ENCODE results near the gene TIAL1. TPM values are rescaled to one million over a fixed set of nuclear protein-coding genes. Genes with fewer than 3 reads are reported as not detected.
"Not testable (repeated sequence)": the region's sequence is repeated elsewhere in the genome, so short reads cannot be mapped to it uniquely, and the experiment has no call there.

Gene TIAL1
- total RNA-seq, 2 donors from 2014 or later, result 138 to 152 TPM

- no peak for DNase-seq (ENCODE audit: low spot score)
- Mint-ChIP-seq H3K4me3 (no peak overlapping the region), H3K27me3 (no peaks in the 10 kb centered on the region), H3K4me1 (ENCODE audit: low read depth in 2 of 2) (peaks cover 19 to 25% of the 10 kb centered on the region in 2 donors), H3K36me3 (no peaks in the 10 kb centered on the region), H3K9me3 (no peaks in the 10 kb centered on the region), H3K27ac (peak overlapping the region in 1 of 2 donors; percentile 15)
- ATAC-seq, result no peak
These were observed 58.7 kb downstream of the TIAL1 start for GRCh38 chr10:119537953-119538630.

- no peak for DNase-seq (ENCODE audit: low spot score)
- ATAC-seq, result no peak
- H3K4me3 Mint-ChIP-seq, result no peak overlapping the region
- no peaks in the 10 kb centered on the region for H3K27me3 Mint-ChIP-seq
- H3K9me3 Mint-ChIP-seq, result no peaks in the 10 kb centered on the region
- no peak overlapping the region for H3K27ac Mint-ChIP-seq
- H3K4me1 Mint-ChIP-seq (ENCODE audit: low read depth in 2 of 2), result peaks cover 19 to 25% of the 10 kb centered on the region in 2 donors
- no peaks in the 10 kb centered on the region for H3K36me3 Mint-ChIP-seq
These were observed 60.2 kb downstream of the TIAL1 start for GRCh38 chr10:119536508-119537025.

- Mint-ChIP-seq H3K4me1 (ENCODE audit: low read depth in 2 of 2) (peaks cover 15 to 21% of the 10 kb centered on the region in 2 donors), H3K27ac (no peak overlapping the region), H3K27me3 (no peaks in the 10 kb centered on the region), H3K36me3 (no peaks in the 10 kb centered on the region), H3K9me3 (no peaks in the 10 kb centered on the region), H3K4me3 (no peak overlapping the region)
- ATAC-seq, result no peak
- DNase-seq (ENCODE audit: low spot score), result no peak
These were observed 60.8 kb downstream of the TIAL1 start for GRCh38 chr10:119535837-119536507.

- Mint-ChIP-seq H3K4me3 (no peak overlapping the region), H3K27ac (no peak overlapping the region), H3K36me3 (no peaks in the 10 kb centered on the region), H3K9me3 (no peaks in the 10 kb centered on the region), H3K4me1 (ENCODE audit: low read depth in 2 of 2) (peaks cover 11 to 15% of the 10 kb centered on the region in 2 donors), H3K27me3 (no peaks in the 10 kb centered on the region)
- ATAC-seq (no peak), DNase-seq (ENCODE audit: low spot score) (no peak)
These were observed 61.5 kb downstream of the TIAL1 start for GRCh38 chr10:119535305-119535704.

GRCh38 chr10:119533473-119533872 lies 63.3 kb downstream of the TIAL1 start:
- H3K4me1 Mint-ChIP-seq (ENCODE audit: low read depth in 2 of 2), result peaks cover 0 to 8% of the 10 kb centered on the region in 2 donors
- no peaks in the 10 kb centered on the region for H3K36me3 Mint-ChIP-seq
- DNase-seq (ENCODE audit: low spot score) (no peak), ATAC-seq (no peak)
- no peak overlapping the region for H3K27ac Mint-ChIP-seq
- H3K27me3 Mint-ChIP-seq, result no peaks in the 10 kb centered on the region
- no peaks in the 10 kb centered on the region for H3K9me3 Mint-ChIP-seq
- no peak overlapping the region for H3K4me3 Mint-ChIP-seq

- not testable (repeated sequence) for H3K27me3 Mint-ChIP-seq; H3K4me1 Mint-ChIP-seq (ENCODE audit: low read depth in 2 of 2); H3K9me3 Mint-ChIP-seq; ATAC-seq; H3K4me3 Mint-ChIP-seq; H3K27ac Mint-ChIP-seq; H3K36me3 Mint-ChIP-seq; DNase-seq (ENCODE audit: low spot score)
These were observed 64.0 kb downstream of the TIAL1 start for GRCh38 chr10:119532791-119533190.

- H3K4me1 Mint-ChIP-seq (ENCODE audit: low read depth in 2 of 2); H3K4me3 Mint-ChIP-seq; H3K9me3 Mint-ChIP-seq; ATAC-seq; DNase-seq (ENCODE audit: low spot score); H3K27ac Mint-ChIP-seq; H3K36me3 Mint-ChIP-seq; H3K27me3 Mint-ChIP-seq: not testable (repeated sequence)
These were observed 64.5 kb downstream of the TIAL1 start for GRCh38 chr10:119532251-119532650.

GRCh38 chr10:119531067-119531466 lies 65.7 kb downstream of the TIAL1 start:
- ATAC-seq (no peak), DNase-seq (ENCODE audit: low spot score) (no peak)
- Mint-ChIP-seq H3K27me3 (no peaks in the 10 kb centered on the region), H3K4me3 (no peak overlapping the region), H3K9me3 (no peaks in the 10 kb centered on the region), H3K36me3 (no peaks in the 10 kb centered on the region), H3K27ac (no peak overlapping the region), H3K4me1 (ENCODE audit: low read depth in 2 of 2) (peaks cover 0 to 2% of the 10 kb centered on the region in 2 donors)

GRCh38 chr10:119528663-119529237 lies 68.0 kb downstream of the TIAL1 start:
- not testable (repeated sequence) for H3K9me3 Mint-ChIP-seq; H3K4me3 Mint-ChIP-seq; H3K27me3 Mint-ChIP-seq; H3K4me1 Mint-ChIP-seq (ENCODE audit: low read depth in 2 of 2); H3K27ac Mint-ChIP-seq; H3K36me3 Mint-ChIP-seq; DNase-seq (ENCODE audit: low spot score); ATAC-seq

GRCh38 chr10:119526621-119527592 lies 69.9 kb downstream of the TIAL1 start:
- Mint-ChIP-seq H3K9me3 (no peaks in the 10 kb centered on the region), H3K4me1 (ENCODE audit: low read depth in 2 of 2) (peaks cover 0 to 5% of the 10 kb centered on the region in 2 donors), H3K36me3 (no peaks in the 10 kb centered on the region), H3K27ac (no peak overlapping the region), H3K27me3 (no peaks in the 10 kb centered on the region), H3K4me3 (no peak overlapping the region)
- no peak for DNase-seq (ENCODE audit: low spot score)
- ATAC-seq, result no peak

GRCh38 chr10:119526149-119526548 lies 70.6 kb downstream of the TIAL1 start:
- H3K27me3 Mint-ChIP-seq, result no peaks in the 10 kb centered on the region
- ATAC-seq, result no peak
- no peaks in the 10 kb centered on the region for H3K9me3 Mint-ChIP-seq
- no peaks in the 10 kb centered on the region for H3K36me3 Mint-ChIP-seq
- DNase-seq (ENCODE audit: low spot score), result no peak
- peaks cover 0 to 5% of the 10 kb centered on the region in 2 donors for H3K4me1 Mint-ChIP-seq (ENCODE audit: low read depth in 2 of 2)
- no peak overlapping the region for H3K4me3 Mint-ChIP-seq
- no peak overlapping the region for H3K27ac Mint-ChIP-seq

GRCh38 chr10:119525116-119525515 lies 71.6 kb downstream of the TIAL1 start:
- DNase-seq (ENCODE audit: low spot score) (no peak), ATAC-seq (no peak)
- Mint-ChIP-seq H3K27me3 (no peaks in the 10 kb centered on the region), H3K4me1 (ENCODE audit: low read depth in 2 of 2) (peaks cover 0 to 5% of the 10 kb centered on the region in 2 donors), H3K27ac (no peak overlapping the region), H3K36me3 (no peaks in the 10 kb centered on the region), H3K9me3 (no peaks in the 10 kb centered on the region), H3K4me3 (no peak overlapping the region)

GRCh38 chr10:119524720-119525070 lies 72.1 kb downstream of the TIAL1 start:
- H3K9me3 Mint-ChIP-seq, result no peaks in the 10 kb centered on the region
- peaks cover 0 to 8% of the 10 kb centered on the region in 2 donors for H3K4me1 Mint-ChIP-seq (ENCODE audit: low read depth in 2 of 2)
- no peak for DNase-seq (ENCODE audit: low spot score)
- no peak overlapping the region for H3K4me3 Mint-ChIP-seq
- no peaks in the 10 kb centered on the region for H3K36me3 Mint-ChIP-seq
- H3K27ac Mint-ChIP-seq, result no peak overlapping the region
- no peaks in the 10 kb centered on the region for H3K27me3 Mint-ChIP-seq
- ATAC-seq, result no peak

All from natural killer cell treated with Interleukin-12 subunit alpha and Interleukin-12 subunit beta and Interleukin-15 and Interleukin-18, amount 100 ng/mL, for 72 hours (primary cell).